SW 1271 (cell line): ENCODE measurements around the gene FGFR2.

ENCODE experiments used
- DNase-seq, 2 experiments: peaks; one replicate each; lab custom pipeline; 2025; lab: John Stamatoyannopoulos, UW

FGFR2 gene

DNA sequence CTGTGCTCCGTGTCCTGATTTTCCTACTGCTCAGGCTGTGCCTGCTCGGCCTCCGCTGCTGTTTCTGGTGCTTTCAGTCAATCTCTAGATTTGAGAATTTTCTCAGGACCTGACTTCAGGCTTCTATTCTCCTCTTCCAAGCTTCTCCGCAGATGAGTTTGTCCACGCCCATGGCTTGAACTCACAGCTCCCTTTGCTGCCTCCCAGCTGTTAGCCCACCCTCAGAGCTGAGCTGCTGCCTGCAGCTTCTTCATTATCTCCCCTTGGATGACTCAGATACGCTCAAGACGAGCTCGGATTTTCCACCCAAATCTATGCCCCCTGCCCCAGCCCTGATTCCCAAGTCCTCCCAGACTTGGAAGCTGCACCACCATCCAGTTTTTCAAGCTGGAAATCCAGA is 104.7 kb downstream of the FGFR2 start:
- no peak for DNase-seq

DNA sequence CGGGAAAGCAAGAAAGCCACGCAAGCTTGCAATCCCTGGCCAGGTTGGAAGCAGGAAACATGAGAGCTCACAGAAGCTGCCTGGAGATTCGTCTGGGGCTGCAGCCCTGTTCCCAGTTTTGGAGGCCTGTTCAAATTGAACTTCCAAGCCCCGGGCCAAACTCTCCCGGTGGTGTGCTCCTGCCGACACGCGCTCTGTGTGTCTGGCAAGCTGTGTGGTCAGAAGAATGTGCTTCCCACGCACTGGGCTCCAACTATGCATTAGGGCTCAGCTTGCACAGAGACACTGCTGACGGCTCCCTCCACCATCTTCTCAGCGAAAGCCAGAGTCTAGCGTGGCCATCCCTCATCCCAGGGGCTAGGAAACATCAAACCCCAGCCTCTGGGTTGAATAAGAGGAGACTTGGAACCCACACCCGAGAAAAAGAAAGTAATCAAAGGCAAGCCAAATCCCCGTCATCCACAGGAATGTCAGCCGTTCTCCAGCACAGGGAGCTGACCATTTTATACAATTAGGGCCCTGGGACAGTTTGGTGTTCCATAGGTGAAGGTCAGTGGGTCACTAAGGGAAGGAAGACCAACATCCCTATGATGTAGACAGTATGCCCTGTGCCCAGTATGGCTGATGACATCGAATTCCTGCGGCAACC is 107.2 kb downstream of the FGFR2 start:
- no peak for DNase-seq

GRCh38 chr10:121485436-121486139 is 112.7 kb downstream of the FGFR2 start:
- no peak for DNase-seq

DNA sequence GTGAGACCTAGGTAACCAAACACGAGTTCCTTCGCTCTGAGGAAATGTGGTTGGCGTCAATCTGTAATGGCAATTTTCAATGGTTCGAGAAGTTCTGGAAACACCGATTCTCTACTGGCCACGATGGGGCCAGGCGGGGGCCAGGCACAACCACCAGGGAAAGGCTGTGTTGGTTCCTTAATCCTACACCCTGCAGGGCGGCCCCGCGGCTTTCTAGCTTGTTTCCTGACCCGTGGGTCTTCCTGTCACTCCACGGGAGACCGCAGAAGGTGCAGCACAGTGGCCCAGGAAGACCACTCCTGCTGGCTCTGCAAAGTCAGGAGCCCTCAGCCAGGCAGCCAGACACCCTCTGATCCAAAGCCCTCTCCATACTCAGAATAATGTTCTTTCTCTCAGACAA is 113.4 kb downstream of the FGFR2 start:
- DNase-seq, result no peak

- DNase-seq, result no peak
Observed at GRCh38 chr10:121484401-121484800, 113.8 kb downstream of the FGFR2 start.

DNA sequence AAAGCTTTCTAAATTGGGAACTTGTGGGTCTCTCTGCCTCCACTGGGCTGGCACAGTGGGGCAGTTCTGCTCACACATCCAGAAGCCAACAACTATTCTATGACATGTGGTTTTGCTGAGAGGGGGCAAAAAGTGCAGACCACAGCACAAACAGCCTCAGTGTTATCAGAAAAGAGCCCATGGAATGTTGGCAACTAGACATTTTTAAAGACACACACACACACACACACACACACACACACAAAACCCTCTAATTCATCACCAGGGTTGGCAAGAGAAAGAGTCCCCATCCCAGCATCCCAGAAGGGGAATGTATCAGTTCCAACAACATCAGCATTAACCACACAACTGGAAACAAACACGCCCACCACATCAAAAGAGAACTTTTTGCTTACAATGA is 117.1 kb downstream of the FGFR2 start:
- DNase-seq, result no peak

DNA sequence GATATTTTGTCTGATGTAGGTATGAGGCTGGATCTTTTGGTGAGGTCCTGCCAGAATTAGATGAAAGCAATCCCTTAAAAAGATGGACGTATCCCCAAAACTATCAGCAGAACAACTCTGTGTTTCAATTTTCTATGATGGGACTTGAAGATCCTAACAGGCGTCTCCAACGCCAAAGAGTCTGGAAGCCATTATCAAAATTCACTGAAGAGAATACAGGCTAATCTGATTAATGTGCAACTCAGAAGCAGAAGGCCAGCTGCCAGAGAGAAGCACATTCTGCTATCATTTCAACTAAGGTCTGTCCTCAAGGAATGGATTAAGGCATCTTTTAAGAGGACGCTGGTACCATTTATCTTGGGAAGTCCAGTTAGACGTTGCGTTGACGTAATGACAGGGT is 119.7 kb downstream of the FGFR2 start:
- DNase-seq, result no peak

DNA sequence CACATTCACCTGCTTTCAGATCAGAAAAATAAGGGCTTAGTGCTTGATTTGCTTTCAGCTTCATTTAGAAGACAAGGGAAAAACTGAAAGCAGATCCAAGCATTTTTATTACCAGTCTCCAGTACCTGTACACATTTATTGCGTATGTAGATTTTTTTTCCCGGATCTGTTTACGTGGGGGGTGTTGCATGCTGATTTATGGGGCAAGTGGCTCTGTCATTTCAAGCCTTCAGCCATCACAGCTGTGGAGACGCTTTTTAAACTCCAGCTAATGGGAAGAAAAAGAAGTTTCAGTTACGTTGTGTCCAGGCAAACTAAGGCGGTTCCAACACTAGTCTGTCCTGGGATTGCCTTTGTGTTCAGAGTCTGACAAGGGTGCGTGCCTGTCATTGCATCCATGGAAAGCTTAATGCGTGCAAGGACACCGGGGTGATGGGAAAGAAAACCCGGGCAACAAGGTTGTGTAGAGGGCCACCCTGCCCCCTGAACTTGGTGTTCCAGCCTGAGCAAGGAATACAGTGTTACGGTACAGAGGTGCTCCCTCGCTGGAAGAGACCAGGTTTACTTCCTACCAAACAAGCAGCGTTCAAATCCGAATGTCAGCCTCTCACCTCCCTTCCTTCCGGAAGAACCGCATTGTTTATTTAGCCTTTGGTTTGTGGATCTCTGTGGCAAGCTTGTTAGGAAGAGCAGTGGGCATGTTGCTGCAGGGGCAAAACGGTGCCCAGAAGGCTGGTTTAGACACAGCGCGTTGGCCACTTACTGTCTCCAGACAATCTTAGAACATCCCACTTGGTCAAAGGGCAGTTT is 128.2 kb downstream of the FGFR2 start:
- DNase-seq, result no peak

DNA sequence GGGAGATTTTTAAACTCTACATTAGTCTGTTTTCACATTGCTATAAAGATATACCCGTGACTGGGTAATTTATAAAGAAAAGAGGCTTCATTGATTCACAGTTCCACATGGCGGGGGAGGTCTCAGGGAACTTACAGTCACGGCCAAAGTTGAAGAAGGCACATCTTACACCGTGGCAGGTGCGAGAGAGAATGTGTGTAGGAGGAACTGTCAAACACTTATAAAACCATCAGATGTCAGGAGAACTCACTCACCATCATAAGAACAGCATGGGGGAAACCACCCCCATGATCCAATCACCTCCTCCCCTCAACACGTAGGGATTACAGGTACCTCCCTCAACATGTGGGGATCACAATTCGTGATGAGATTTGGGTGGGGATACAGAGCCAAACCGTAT is 129.5 kb downstream of the FGFR2 start:
- no peak for DNase-seq

DNA sequence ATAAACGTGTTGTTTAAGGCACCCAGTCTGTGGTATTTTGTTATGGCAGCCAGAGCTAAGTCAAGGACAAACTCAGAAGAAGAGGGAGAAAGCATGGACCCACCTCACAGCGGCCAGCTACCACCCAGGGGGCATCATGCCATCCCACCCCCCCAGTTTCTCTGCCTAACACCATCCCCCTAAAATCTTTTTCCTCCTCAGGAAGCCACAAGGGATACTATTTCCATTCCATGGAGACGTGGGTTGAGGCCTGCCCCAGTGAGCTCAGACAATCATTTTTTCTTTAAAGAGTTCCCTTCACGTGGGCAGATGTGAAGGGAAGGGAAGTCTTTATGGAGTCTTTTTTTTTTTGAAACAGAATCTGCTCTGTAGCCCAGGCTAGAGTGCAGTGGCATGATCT is 131.8 kb downstream of the FGFR2 start:
- DNase-seq, result no peak

GRCh38 chr10:121465215-121465614 is 133.0 kb downstream of the FGFR2 start:
- no peak for DNase-seq

DNA sequence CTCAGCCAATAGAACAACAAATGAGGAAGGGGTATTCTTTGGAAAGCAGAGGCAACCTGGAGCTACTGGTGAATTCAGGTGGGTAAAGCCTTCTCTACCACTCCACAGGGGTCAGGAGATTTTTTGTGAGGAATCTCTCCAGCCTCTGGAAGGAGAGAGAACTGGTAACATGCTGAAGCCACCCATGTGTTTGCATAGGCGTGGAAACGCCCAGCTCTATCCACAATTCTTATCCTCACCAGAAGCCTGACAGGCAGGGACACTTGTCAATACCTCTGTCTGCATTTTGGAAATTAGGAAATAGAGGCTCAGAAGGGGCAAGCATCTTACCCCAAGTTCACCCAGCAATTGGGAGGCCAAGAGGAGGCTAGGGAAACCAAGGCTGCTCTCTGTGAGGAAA is 133.7 kb downstream of the FGFR2 start:
- no peak for DNase-seq

DNA sequence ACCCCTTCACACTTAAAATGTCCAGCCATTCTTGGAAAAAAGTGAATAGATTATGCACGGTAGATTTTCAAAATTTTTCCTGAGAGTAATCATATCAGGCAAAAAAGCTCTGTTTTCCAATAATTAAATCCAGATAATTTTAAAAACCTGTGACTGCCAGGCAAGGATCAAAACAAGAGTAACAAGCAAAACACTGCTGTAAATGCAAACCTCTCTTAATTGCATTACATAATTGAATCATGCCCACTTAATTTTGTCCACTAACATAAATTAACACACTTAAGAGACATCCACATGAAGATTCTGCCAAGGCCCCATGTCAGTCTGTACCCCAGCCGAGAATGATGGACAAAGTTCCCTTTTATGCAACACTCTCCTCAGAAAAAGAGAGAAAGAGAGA is 135.3 kb downstream of the FGFR2 start:
- DNase-seq, result no peak

GRCh38 chr10:121462281-121462680 is 136.0 kb downstream of the FGFR2 start:
- no peak for DNase-seq

GRCh38 chr10:121461307-121461706 is 136.9 kb downstream of the FGFR2 start:
- no peak for DNase-seq

GRCh38 chr10:121460733-121461132 is 137.5 kb downstream of the FGFR2 start:
- no peak for DNase-seq

GRCh38 chr10:121459622-121460453 is 138.4 kb downstream of the FGFR2 start:
- no peak for DNase-seq

GRCh38 chr10:121459279-121459621 is 139.0 kb downstream of the FGFR2 start:
- DNase-seq, result no peak

GRCh38 chr10:121457729-121458128 is 140.5 kb downstream of the FGFR2 start:
- DNase-seq, result no peak

GRCh38 chr10:121455377-121455776 is 142.9 kb downstream of the FGFR2 start:
- no peak for DNase-seq

DNA sequence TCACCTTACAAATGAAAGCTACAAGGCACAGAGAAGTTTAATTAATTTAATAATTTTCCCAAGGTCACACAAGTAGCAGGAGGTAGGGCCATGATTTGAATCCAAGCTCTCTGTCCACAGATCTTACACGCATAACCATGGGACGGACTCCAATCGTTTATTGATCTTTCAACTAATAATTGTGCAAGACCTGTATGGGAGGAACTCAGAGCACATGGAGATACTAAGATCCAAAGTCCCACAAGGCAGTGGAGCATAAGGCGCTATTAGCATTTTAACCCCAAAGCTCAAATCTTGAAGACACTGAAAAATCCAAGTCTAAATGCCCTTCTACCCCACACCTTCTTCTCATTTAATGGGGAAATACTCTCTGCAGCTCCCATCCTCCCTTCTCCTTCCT is 143.5 kb downstream of the FGFR2 start:
- no peak for DNase-seq

DNA sequence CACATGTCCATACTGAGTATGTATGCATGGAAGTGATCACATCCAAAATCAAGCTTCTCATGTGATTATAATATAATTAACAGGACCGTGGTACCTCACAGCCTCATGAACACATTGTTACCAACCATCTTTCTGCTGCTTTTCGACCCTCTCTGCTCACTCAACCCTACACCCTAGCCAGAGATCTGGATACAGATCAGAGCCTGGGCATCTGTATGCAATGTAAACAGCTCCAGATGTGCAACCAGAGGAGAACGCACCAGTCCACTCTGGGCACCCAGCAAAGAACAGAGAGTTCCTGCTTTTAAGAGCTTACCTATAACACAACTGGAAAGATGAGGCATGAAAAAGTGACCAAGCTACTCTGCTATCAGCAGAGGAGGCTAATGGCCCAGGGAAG is 145.1 kb downstream of the FGFR2 start:
- DNase-seq, result no peak
